ENCODE measurements around the gene TRIM24. TPM values are rescaled to one million over a fixed set of nuclear protein-coding genes. Genes with fewer than 3 reads are reported as not detected.
"Not testable (repeated sequence)": the region's sequence is repeated elsewhere in the genome, so short reads cannot be mapped to it uniquely, and the experiment has no call there.

TRIM24 gene
- total RNA-seq, 5 donors from 2014 or later (not counting 1 experiment from before 2014, with no cell fraction given), result 16.0 to 18.9 (median 17.1) TPM

DNA sequence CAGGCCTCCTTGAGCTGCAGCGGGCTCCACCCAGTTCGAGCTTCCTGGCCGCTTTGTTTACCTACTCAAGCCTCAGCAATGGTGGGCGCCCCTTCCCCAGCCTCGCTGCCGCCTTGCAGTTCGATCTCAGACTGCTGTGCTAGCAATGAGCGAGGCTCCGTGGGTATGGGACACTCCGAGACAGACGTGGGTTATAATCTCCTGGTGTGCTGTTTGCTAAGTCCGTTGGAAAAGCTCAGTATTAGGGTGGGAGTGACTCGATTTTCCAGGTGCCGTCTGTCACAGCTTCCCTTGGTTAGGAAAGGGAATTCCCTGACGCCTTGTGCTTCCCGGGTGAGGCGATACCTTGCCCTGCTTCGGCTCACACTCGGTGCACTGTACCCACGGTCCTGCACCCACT is 76.8 kb downstream of the TRIM24 start:
- H3K4me3 ChIP-seq (ENCODE audit: control insufficient read depth in 1 of 2, extremely low read depth in 1 of 2, low read length in 1 of 2); DNase-seq; H3K9me3 ChIP-seq; H3K9me3 Mint-ChIP-seq; ATAC-seq (replicated peaks in 1 of 4); POLR2A ChIA-PET; H3K27me3 ChIP-seq (replicated peaks in 1 of 2; ENCODE audit: control insufficient read depth in 2 of 2, extremely low read depth in 1 of 2, insufficient read depth in 2 of 2, low read length in 1 of 2); H3K27ac ChIP-seq (ENCODE audit: low read length); H3K4me1 ChIP-seq (ENCODE audit: control insufficient read depth in 1 of 2, extremely low read depth in 1 of 2, insufficient read depth in 2 of 2, low read length in 2 of 2); H3K27ac Mint-ChIP-seq; H3K4me3 Mint-ChIP-seq; H3K27me3 Mint-ChIP-seq: not testable (repeated sequence)
- Mint-ChIP-seq H3K4me1 (peaks cover 5 to 19% (median 17%) of the 10 kb centered on the region in 3 donors), H3K36me3 (peaks cover 80% of the 10 kb centered on the region)
- H3K36me3 ChIP-seq (ENCODE audit: control insufficient read depth in 2 of 2, extremely low read depth in 1 of 2, insufficient read depth in 1 of 2, low read length in 1 of 2), result peaks cover 9 to 13% of the 10 kb centered on the region in 2 donors
- WGBS (ENCODE audit: insufficient coverage), result 100% methylated on average over 15 of the region's 20 CpGs
- CTCF ChIA-PET, result interaction anchor here in 1 of 2 donors (0.6 kb wide), 1 partner anchor 30 kb away, joined by 4 read pairs; no protein-coding TSS in a partner anchor

DNA sequence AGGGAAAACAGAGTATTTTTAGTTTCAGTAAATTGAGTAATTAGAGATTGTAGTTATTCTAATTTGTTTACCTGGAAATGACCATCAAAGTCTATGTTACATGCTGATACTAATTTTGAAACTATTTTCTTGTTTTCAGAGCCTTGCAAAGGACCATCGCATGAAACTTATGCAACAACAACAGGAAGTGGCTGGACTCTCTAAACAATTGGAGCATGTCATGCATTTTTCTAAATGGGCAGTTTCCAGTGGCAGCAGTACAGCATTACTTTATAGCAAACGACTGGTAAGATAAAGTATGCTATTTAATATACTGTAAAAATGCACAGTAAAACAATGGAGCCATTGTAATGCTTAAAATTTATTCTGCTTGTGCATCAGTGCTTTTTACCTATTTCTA is 78.5 kb downstream of the TRIM24 start:
- no peak overlapping the region for H3K27ac Mint-ChIP-seq
- ATAC-seq (replicated peaks in 1 of 4) (no peak), DNase-seq (no peak)
- no peaks in the 10 kb centered on the region for H3K27me3 Mint-ChIP-seq
- ChIA-PET CTCF (interaction anchor here in 1 of 2 donors (0.5 kb wide), 1 partner anchor 29 kb away, joined by 3 read pairs; no protein-coding TSS in a partner anchor), POLR2A (no interaction called here)
- no peaks in the 10 kb centered on the region for H3K4me1 ChIP-seq (ENCODE audit: control insufficient read depth in 1 of 2, extremely low read depth in 1 of 2, insufficient read depth in 2 of 2, low read length in 2 of 2)
- peaks cover 0 to 9% (median 0%) of the 10 kb centered on the region in 3 donors for H3K9me3 Mint-ChIP-seq
- no peaks in the 10 kb centered on the region for H3K9me3 ChIP-seq
- no peak overlapping the region for H3K4me3 Mint-ChIP-seq
- H3K4me3 ChIP-seq (ENCODE audit: control insufficient read depth in 1 of 2, extremely low read depth in 1 of 2, low read length in 1 of 2), result no peak overlapping the region
- no peak overlapping the region for H3K27ac ChIP-seq (ENCODE audit: low read length)
- no CpG with 5 or more reads among the region's 2 CpGs for WGBS (ENCODE audit: insufficient coverage)
- peaks cover 76% of the 10 kb centered on the region for H3K36me3 Mint-ChIP-seq
- peaks cover 9 to 13% of the 10 kb centered on the region in 2 donors for H3K36me3 ChIP-seq (ENCODE audit: control insufficient read depth in 2 of 2, extremely low read depth in 1 of 2, insufficient read depth in 1 of 2, low read length in 1 of 2)
- peaks cover 5 to 19% (median 15%) of the 10 kb centered on the region in 3 donors for H3K4me1 Mint-ChIP-seq
- no peaks in the 10 kb centered on the region for H3K27me3 ChIP-seq (replicated peaks in 1 of 2; ENCODE audit: control insufficient read depth in 2 of 2, extremely low read depth in 1 of 2, insufficient read depth in 2 of 2, low read length in 1 of 2)

DNA sequence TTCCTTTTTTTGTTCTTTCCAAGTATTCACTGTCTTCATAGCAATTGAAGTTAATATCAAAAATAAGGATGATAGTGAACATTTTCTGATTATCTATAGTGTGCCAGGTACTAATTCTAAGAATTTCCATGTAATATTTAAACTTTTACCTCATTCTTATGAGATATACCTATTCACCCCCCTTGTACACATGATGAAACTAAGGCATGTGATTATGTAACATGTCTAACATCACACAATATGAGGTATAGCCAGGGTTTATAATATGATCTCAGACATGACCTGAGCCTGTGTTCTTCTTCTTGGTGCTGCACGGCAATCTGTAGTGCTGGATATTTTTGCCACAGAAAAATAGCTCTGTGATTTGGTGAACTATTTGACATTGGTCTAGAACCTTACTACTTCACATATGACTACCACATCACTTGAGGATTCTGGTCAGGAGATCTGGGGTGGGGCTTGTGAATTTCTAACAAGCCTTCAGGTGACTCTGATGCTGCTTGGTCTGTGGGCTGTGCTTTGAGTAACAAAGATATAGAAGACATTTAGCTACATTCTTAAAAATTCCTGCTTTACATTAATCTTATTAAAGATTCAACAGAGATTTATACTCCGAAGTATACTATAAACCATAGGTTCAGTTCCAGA is 79.1 kb downstream of the TRIM24 start:
- no peaks in the 10 kb centered on the region for H3K27me3 ChIP-seq (replicated peaks in 1 of 2; ENCODE audit: control insufficient read depth in 2 of 2, extremely low read depth in 1 of 2, insufficient read depth in 2 of 2, low read length in 1 of 2)

DNA sequence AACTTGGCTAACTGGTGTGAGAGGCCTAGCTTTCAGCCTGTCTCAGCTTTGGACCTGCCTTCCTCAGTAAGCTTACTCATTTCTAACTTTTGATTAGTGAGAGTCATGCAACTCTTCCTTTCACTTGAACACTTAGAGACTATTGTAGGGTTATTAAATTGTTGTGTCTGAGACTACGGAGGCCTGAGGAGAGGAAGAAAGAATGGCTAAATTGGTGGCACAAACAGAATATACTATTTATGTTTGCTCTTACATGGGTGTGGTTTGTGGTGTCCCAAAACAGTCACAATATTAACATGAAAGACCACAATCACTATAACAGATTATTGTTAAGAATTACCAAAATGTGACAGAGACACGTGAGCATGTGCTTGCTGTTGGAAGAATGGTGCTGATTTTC is 82.1 kb downstream of the TRIM24 start:
- Histone ChIP-seq H3K36me3 (ENCODE audit: control insufficient read depth in 2 of 2, extremely low read depth in 1 of 2, insufficient read depth in 1 of 2, low read length in 1 of 2) (peaks cover 13 to 24% of the 10 kb centered on the region in 2 donors), H3K9me3 (peaks cover 2% of the 10 kb centered on the region), H3K4me3 (ENCODE audit: control insufficient read depth in 1 of 2, extremely low read depth in 1 of 2, low read length in 1 of 2) (no peak overlapping the region), H3K27me3 (replicated peaks in 1 of 2; ENCODE audit: control insufficient read depth in 2 of 2, extremely low read depth in 1 of 2, insufficient read depth in 2 of 2, low read length in 1 of 2) (no peaks in the 10 kb centered on the region), H3K4me1 (ENCODE audit: control insufficient read depth in 1 of 2, extremely low read depth in 1 of 2, insufficient read depth in 2 of 2, low read length in 2 of 2) (no peaks in the 10 kb centered on the region), H3K27ac (ENCODE audit: low read length) (no peak overlapping the region)
- no CpG with 5 or more reads among the region's 2 CpGs for WGBS (ENCODE audit: insufficient coverage)
- Mint-ChIP-seq H3K27me3 (no peaks in the 10 kb centered on the region), H3K4me1 (peaks cover 4 to 6% (median 5%) of the 10 kb centered on the region in 3 donors), H3K4me3 (no peak overlapping the region), H3K27ac (no peak overlapping the region), H3K36me3 (peaks cover 76% of the 10 kb centered on the region), H3K9me3 (peaks cover 3 to 6% (median 3%) of the 10 kb centered on the region in 3 donors)
- ChIA-PET CTCF (no interaction called here), POLR2A (no interaction called here)
- DNase-seq (no peak), ATAC-seq (replicated peaks in 1 of 4) (no peak)

More for the DNA sequence above, 79.1 kb downstream of the TRIM24 start:
- Mint-ChIP-seq H3K4me1 (peaks cover 5 to 15% (median 10%) of the 10 kb centered on the region in 3 donors), H3K4me3 (no peak overlapping the region), H3K36me3 (peaks cover 76% of the 10 kb centered on the region), H3K9me3 (peaks cover 0 to 5% (median 3%) of the 10 kb centered on the region in 3 donors), H3K27me3 (no peaks in the 10 kb centered on the region), H3K27ac (no peak overlapping the region)
- ATAC-seq (replicated peaks in 1 of 4) (no peak), DNase-seq (no peak)
- Histone ChIP-seq H3K4me1 (ENCODE audit: control insufficient read depth in 1 of 2, extremely low read depth in 1 of 2, insufficient read depth in 2 of 2, low read length in 2 of 2) (no peaks in the 10 kb centered on the region), H3K9me3 (no peaks in the 10 kb centered on the region), H3K27ac (ENCODE audit: low read length) (no peak overlapping the region), H3K4me3 (ENCODE audit: control insufficient read depth in 1 of 2, extremely low read depth in 1 of 2, low read length in 1 of 2) (no peak overlapping the region), H3K36me3 (ENCODE audit: control insufficient read depth in 2 of 2, extremely low read depth in 1 of 2, insufficient read depth in 1 of 2, low read length in 1 of 2) (peaks cover 9 to 13% of the 10 kb centered on the region in 2 donors)
- WGBS (ENCODE audit: insufficient coverage), result no CpG with 5 or more reads among the region's 2 CpGs
- ChIA-PET POLR2A (no interaction called here), CTCF (interaction anchor here in 1 of 2 donors (0.5 kb wide), 1 partner anchor 29 kb away, joined by 3 read pairs; no protein-coding TSS in a partner anchor)

DNA sequence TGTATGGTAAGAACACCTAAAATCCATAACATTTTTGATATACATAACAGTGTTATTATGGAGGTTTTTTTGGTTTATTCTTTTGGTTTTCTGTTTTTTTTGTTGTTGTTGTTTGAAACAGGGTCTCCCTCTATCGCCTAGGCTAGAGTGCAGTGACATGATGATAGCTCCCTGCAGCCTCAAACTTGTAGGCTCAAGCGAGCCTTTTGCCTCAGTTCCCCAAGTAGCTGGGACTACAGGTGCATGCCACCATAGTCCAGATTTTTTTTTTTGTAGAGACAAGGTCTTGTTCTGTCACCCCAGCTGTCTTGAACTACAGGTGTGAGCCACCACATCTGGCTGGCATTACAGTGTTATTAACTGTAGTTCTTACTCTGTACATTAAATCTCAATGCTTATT is 83.7 kb downstream of the TRIM24 start:
- Histone ChIP-seq H3K27me3 (replicated peaks in 1 of 2; ENCODE audit: control insufficient read depth in 2 of 2, extremely low read depth in 1 of 2, insufficient read depth in 2 of 2, low read length in 1 of 2) (no peaks in the 10 kb centered on the region), H3K36me3 (ENCODE audit: control insufficient read depth in 2 of 2, extremely low read depth in 1 of 2, insufficient read depth in 1 of 2, low read length in 1 of 2) (peaks cover 13 to 21% of the 10 kb centered on the region in 2 donors), H3K4me3 (ENCODE audit: control insufficient read depth in 1 of 2, extremely low read depth in 1 of 2, low read length in 1 of 2) (no peak overlapping the region), H3K4me1 (ENCODE audit: control insufficient read depth in 1 of 2, extremely low read depth in 1 of 2, insufficient read depth in 2 of 2, low read length in 2 of 2) (no peaks in the 10 kb centered on the region), H3K27ac (ENCODE audit: low read length) (no peak overlapping the region), H3K9me3 (peaks cover 2% of the 10 kb centered on the region)
- WGBS (ENCODE audit: insufficient coverage), result 95% methylated on average over 2 of the region's 2 CpGs
- Mint-ChIP-seq H3K27me3 (no peaks in the 10 kb centered on the region), H3K9me3 (peaks cover 3 to 6% (median 3%) of the 10 kb centered on the region in 3 donors), H3K4me1 (peaks cover 0 to 6% (median 5%) of the 10 kb centered on the region in 3 donors), H3K4me3 (no peak overlapping the region), H3K27ac (no peak overlapping the region), H3K36me3 (peaks cover 73% of the 10 kb centered on the region)
- ATAC-seq (replicated peaks in 1 of 4) (no peak), DNase-seq (no peak)
- ChIA-PET CTCF (no interaction called here), POLR2A (no interaction called here)

DNA sequence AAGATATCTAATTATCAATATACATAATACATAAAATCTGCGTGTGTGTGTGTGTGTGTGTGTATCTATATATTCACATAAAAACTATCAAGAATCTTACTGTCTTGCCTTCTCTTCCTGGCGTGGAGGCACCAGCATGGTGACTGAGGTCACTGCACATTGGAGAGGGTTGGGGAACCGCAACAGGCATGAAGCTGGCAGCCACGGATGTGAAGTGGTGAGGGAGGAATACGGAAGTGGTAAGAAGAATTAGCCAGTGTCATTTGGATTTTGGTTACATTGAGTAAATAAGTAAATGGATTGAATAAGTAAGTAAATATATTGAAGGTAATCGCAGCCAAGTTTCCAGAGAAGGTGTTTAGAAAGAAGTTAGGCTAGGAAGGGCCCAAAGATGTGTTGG is 85.1 kb downstream of the TRIM24 start:
- CTCF ChIA-PET, result no interaction called here
- H3K27me3 Mint-ChIP-seq, result no peaks in the 10 kb centered on the region
- Histone ChIP-seq H3K27me3 (replicated peaks in 1 of 2; ENCODE audit: control insufficient read depth in 2 of 2, extremely low read depth in 1 of 2, insufficient read depth in 2 of 2, low read length in 1 of 2) (no peaks in the 10 kb centered on the region), H3K4me1 (ENCODE audit: control insufficient read depth in 1 of 2, extremely low read depth in 1 of 2, insufficient read depth in 2 of 2, low read length in 2 of 2) (no peaks in the 10 kb centered on the region), H3K4me3 (ENCODE audit: control insufficient read depth in 1 of 2, extremely low read depth in 1 of 2, low read length in 1 of 2) (no peak overlapping the region), H3K9me3 (peaks cover 2% of the 10 kb centered on the region), H3K27ac (ENCODE audit: low read length) (no peak overlapping the region), H3K36me3 (ENCODE audit: control insufficient read depth in 2 of 2, extremely low read depth in 1 of 2, insufficient read depth in 1 of 2, low read length in 1 of 2) (peaks cover 13 to 26% of the 10 kb centered on the region in 2 donors)
- no peak overlapping the region for H3K4me3 Mint-ChIP-seq
- DNase-seq (no peak), ATAC-seq (replicated peaks in 1 of 4) (no peak)
- H3K36me3 Mint-ChIP-seq, result peaks cover 74% of the 10 kb centered on the region
- H3K27ac Mint-ChIP-seq, result no peak overlapping the region
- peaks cover 0 to 6% (median 5%) of the 10 kb centered on the region in 3 donors for H3K4me1 Mint-ChIP-seq
- POLR2A ChIA-PET, result no interaction called here
- WGBS (ENCODE audit: insufficient coverage), result 97% methylated on average over 4 of the region's 6 CpGs
- H3K9me3 Mint-ChIP-seq, result peaks cover 7 to 17% (median 8%) of the 10 kb centered on the region in 3 donors
